GM18517 (cell line): ENCODE measurements around the gene ELOF1.
"Not testable (repeated sequence)": the region's sequence is repeated elsewhere in the genome, so short reads cannot be mapped to it uniquely, and the experiment has no call there.

Source experiments
- ATAC-seq: cut with Tn5 transposase; IDR thresholded peaks from one replicate; pipeline ENCODE4 v1.9.1; 2021; ENCODE audit warnings: mild to moderate bottlenecking, moderate library complexity; ENCODE audit not compliant: unreplicated experiment

ELOF1 gene

DNA sequence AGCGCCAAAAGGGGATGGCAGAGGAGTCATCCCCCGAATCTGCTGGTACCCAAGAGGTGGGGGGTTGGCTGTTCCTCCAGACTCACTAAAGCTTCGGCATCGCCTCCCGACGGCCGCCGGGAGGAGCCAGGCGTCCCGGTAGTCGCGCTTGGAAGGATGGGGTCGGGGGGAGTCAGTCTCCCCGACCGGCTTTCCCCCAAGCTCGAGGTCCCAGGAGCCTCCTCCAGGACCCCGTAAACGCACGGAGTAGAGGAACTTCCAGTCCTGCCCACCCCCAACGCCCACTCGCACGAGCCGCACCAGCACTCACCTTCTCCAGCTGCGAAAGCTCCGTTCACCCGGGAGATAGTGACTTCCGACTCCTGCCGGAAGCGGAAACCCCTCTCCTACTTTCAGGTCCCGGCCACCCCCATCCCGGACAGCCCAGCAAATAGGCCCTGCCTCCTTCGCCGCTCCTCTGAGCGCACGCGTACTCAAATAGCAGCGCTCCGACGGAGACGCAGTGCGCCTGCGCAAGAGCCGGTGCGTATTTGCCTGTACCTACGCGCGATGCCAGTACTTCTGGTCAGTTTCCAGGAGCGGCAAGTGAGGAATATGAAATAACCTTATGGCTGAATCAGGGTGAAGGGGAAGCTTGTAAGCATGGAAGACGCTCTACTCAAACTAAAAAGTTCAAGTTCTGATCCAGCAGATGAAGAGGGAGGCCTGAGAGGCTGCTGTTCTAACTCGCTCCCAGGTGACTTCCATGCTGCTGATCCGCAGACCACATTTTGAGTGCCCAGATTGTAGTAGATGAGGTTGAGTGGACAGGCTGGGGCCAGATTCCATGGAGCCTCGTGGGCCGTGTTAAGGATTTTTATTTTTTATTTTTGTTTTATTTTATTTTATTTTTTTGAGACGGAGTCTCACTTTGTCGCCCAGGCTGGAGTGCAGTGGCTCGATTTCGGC, at the start of gene ELOF1:
ELOF1 (minus strand) TSS at position 350 of the 948 bp plus-strand sequence. CDS start 4,883 bp downstream, outside the sequence.
- ATAC-seq, result peak; percentile 62

DNA sequence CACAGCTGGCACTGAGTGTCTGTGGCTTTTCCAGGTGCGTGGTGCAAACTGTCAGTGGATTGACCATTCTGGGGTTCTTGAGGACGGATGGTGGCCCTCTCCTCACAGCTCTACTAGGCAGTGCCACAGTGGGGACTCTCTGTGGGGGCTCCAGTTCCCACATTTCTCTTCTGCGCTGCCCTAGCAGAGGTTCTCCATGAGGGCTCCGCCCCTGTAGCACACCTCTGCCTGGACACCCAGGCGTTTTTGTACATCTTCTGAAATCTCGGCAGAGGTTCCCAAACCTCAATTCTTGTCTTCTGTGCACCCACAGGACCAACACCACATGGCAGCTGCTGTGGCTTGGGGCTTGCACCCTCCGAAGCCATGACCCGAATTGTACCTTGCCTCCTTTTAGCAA, 47.5 kb upstream of the ELOF1 start:
- ATAC-seq, result no peak

- ATAC-seq, result not testable (repeated sequence)
These were observed 40.7 kb upstream of the ELOF1 start for GRCh38 chr19:11599704-11600103.

GRCh38 chr19:11598746-11599145, 39.7 kb upstream of the ELOF1 start:
- no peak for ATAC-seq

DNA sequence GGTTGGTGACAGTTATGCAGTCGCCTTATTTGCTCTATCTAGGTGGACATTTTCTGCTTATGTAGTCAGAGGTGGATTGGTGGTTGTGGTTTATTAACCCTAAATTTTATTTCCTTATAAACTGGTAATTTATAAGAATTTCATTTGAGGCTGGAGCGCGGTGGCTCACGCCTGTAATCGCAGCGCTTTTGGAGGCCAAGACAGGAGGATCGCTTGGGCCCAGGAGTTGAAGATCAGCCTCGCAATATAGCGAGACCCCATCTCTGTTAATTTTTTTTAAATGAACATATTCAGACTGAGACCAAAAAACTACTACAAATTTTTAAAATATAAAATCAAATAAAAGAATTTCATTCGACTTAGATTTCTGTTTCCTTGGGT, 39.1 kb upstream of the ELOF1 start:
- ATAC-seq, result no peak

- peak; percentile 97 for ATAC-seq
These were observed 38.4 kb upstream of the ELOF1 start, which contains the start of gene ZNF627 for GRCh38 chr19:11597202-11598102. Gene ZNF627, plus strand, starts transcription at chr19:11597483. Its CDS starts 145 bp downstream, at chr19:11597628.

GRCh38 chr19:11596156-11596555, 37.1 kb upstream of the ELOF1 start:
- no peak for ATAC-seq

DNA sequence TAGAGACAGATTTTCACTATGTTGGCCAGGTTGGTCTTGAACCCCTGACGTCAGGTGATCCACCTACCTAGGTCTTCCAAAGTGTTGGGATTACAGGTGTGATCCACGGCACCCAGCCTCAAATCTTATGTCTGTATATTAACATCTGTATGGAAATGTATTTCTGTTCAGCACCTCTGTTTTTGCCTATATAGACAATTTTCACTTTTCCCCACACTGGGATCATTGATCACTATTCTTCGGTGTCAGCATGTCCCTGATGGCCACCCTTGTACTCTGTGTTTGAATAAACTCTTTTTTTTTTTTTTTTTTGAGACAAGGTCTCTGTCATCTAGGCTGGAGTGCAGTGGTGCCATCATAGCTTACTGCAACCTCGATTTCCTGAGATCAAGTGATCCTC, 35.1 kb upstream of the ELOF1 start:
- no peak for ATAC-seq

GRCh38 chr19:11587975-11588631, 29.1 kb upstream of the ELOF1 start:
- ATAC-seq, result no peak

DNA sequence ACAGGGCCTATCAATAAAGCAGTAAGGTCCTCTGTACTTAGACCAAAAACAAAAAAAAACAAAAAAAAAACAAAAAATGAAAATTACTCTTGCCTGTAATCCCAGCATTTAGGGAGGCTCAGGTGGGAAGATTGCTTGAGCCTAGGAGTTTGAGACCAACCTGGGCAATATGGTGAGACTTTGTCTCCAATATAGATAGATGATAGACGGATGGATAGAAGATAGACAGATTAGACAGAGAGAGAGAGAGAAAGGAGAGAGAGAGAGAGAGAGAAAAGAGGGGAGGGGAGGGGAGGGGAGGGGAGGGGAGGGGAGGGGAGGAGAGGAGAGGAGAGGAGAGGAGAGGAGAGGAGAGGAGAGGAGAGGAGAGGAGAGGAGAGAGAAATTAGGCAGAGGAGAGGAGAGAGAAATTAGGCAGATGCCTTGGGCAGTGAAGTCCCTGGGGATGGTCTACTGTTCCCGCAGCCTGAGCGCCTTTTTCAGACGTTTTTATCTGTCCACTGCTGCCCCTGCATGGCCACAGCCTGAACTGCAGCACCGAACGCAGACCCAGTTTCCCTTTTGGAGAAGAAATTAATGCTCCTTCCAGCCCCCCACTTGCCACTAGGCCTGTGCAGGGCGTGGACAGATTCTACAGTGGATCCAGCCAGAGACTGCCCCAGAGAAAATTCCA, 28.4 kb upstream of the ELOF1 start:
- peak; percentile 51 for ATAC-seq

GRCh38 chr19:11586331-11586730, 27.3 kb upstream of the ELOF1 start:
- ATAC-seq, result no peak

- ATAC-seq, result peak; percentile 93
These were observed 22.7 kb upstream of the ELOF1 start for GRCh38 chr19:11581740-11582139.

DNA sequence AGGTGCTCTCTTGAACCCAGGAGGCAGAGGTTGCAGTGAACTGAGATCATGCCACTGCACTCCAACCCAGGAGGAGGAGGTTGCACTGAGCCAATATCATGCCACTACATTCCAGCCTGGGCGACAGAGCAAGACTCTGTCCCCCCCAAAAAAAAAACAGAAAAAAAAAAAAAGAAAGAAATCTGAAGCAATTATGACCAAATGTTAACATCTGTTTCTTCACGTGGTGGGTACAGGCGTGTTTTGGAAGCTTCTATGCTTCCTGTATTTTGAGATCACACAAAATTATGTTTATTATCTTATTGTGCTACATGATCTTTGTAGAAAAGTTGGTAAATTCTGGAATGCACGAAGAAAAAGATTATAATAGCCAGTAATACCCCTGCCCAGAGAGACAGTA, 21.1 kb upstream of the ELOF1 start:
- ATAC-seq, result no peak

- ATAC-seq, result no peak
These were observed 19.5 kb upstream of the ELOF1 start for GRCh38 chr19:11578258-11579142.

- ATAC-seq, result no peak
These were observed 18.6 kb upstream of the ELOF1 start, which contains the start of gene ACP5 for GRCh38 chr19:11577451-11578257. Gene ACP5, minus strand, starts transcription at chr19:11577645. Its CDS starts 328 bp downstream, at chr19:11577317.

DNA sequence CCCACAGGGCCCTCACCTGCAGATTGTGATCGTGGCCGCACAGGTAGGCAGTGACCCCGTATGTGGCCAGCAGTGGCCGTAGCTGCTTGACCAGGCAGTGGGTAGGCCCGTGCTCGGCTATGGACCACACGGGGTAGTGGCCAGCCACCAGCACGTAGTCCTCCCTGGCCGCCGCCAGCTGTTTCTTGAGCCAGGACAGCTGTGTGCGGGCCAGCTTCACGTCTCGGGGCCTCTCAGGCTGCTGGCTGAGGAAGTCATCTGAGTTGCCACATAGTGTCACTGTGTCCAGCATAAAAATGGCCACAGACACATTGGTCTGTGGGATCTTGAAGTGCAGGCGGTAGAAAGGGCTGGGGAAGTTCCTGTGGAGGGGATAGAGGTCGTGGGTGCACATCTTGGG, 17.2 kb upstream of the ELOF1 start:
- no peak for ATAC-seq

- no peak for ATAC-seq
These were observed 15.7 kb upstream of the ELOF1 start for GRCh38 chr19:11574689-11575088.

DNA sequence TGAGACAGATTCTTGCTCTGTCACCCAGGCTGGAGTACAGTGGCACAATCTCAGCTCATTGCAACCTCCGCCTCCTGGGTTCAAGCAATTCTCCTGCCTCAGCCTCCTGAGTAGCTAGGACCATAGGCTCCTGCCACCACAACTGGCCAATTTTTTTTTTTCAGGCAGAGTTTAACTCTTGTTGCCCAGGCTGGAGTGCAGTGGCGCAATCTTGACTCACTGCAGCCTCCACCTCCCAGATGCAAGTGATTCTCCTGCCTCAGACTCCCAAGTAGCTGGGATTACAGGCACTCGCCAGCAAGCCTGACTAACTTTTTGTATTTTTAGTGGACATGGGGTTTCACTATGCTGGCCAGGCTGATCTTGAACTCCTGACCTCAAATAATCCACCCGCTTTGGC, 14.7 kb upstream of the ELOF1 start:
- not testable (repeated sequence) for ATAC-seq
